Kidney (tissue), 14 donors: Measurements from ENCODE around the gene KRT6A. TPM values are rescaled to one million over a fixed set of nuclear protein-coding genes. Genes with fewer than 3 reads are reported as not detected.
"Not testable (repeated sequence)": the region's sequence is repeated elsewhere in the genome, so short reads cannot be mapped to it uniquely, and the experiment has no call there.

ENCODE experiments used
- DNase-seq, 5 donors: peaks; one replicate each; pipeline ENCODE4 v3.0.0-alpha.2; 2013 to 2020
- FAIRE-seq: peaks from 2 replicates; lab custom pipeline; 2012; peaks lifted over from hg19 to GRCh38; lab: Jason Lieb, UNC
- H3K27ac ChIP-seq, 2 donors: one replicate each; pipeline ENCODE4 v1.7.0; 2013; ENCODE audit warnings: low read depth in 2 of 2, low read length in 2 of 2, inconsistent platforms in 1 of 2
- H3K27me3 ChIP-seq: one replicate; pipeline ENCODE4 v1.7.1; 2013; ENCODE audit warnings: low read length, inconsistent platforms; ENCODE audit not compliant: control insufficient read depth, insufficient read depth
- H3K36me3 ChIP-seq, 3 donors: one replicate each; pipeline versions ENCODE4 v1.7.0 to v1.7.1; 2013; ENCODE audit warnings: low read length in 3 of 3, control low read depth in 1 of 3, inconsistent platforms in 1 of 3; ENCODE audit not compliant: insufficient read depth in 3 of 3, control insufficient read depth in 2 of 3
- H3K4me1 ChIP-seq, 3 donors: one replicate each; pipeline versions ENCODE4 v1.7.0 to v1.7.1; 2013; ENCODE audit warnings: low read length in 3 of 3, inconsistent platforms in 1 of 3, low read depth in 1 of 3; ENCODE audit not compliant: control insufficient read depth in 2 of 3, insufficient read depth in 2 of 3
- H3K4me3 ChIP-seq, 3 donors: one replicate each; pipeline versions ENCODE4 v1.7.0 to v1.8.1; 2013; ENCODE audit warnings: low read length in 3 of 3, control low read depth in 1 of 3, inconsistent platforms in 1 of 3
- H3K9ac ChIP-seq, 3 donors: one replicate each; pipeline versions ENCODE4 v1.7.0 to v1.7.1; 2013; ENCODE audit warnings: low read length in 3 of 3, control low read depth in 1 of 3, inconsistent platforms in 1 of 3
- H3K9me3 ChIP-seq, 3 donors: one replicate each; pipeline versions ENCODE4 v1.7.0 to v1.7.1; 2013; ENCODE audit warnings: low read length in 3 of 3, control low read depth in 1 of 3, inconsistent platforms in 1 of 3; ENCODE audit not compliant: control insufficient read depth in 2 of 3, insufficient read depth in 1 of 3
- intact Hi-C: fragments of 100-400 bp; cut with DNase I; formaldehyde crosslinking; loops from one replicate; pipeline ENCODE4 v1.11.1; 2022
- polyA plus RNA-seq: library from polyadenylated mRNA; stranded (reverse); fragments of 350-450 nt; fragmentation: Illumina TruSeq; extraction: RNeasy Lipid Tissue Mini Kit (QIAGEN cat#74804); gene quantifications from one replicate; pipeline ENCODE4 v1.2.3, GENCODE V29; 2014; ENCODE audit warnings: low read depth, low replicate concordance; ENCODE audit not compliant: insufficient read depth
- total RNA-seq: library from RNA; stranded (reverse); fragmentation: NEBNext Ultra II Directional; extraction: Animal tissue kit (Norgen Biotek cat#: 25700); gene quantifications from one replicate; pipeline ENCODE4 v1.2.1, GENCODE V29; 2021
- TF ChIP-seq, protein P1 (sequence below): IDR thresholded peaks from 3 replicates; pipeline ENCODE4 v1.5.1; 2012; ENCODE audit warnings: mild to moderate bottlenecking, moderate library complexity, borderline replicate concordance; ENCODE audit not compliant: insufficient read depth; ENCODE audit errors: extremely low read depth
- donor health status: control.
- donor health status: control.
- donor health status: control.
- donor health status: control.
- donor health status: control.
- donor health status: DM: yes; HTN: yes; CAD: no.
- donor health status: Normal renal cell carcinoma (clear cell type).

KRT6A gene
- total and polyA plus RNA-seq, 2 donors from 2014 or later: not detected

DNA sequence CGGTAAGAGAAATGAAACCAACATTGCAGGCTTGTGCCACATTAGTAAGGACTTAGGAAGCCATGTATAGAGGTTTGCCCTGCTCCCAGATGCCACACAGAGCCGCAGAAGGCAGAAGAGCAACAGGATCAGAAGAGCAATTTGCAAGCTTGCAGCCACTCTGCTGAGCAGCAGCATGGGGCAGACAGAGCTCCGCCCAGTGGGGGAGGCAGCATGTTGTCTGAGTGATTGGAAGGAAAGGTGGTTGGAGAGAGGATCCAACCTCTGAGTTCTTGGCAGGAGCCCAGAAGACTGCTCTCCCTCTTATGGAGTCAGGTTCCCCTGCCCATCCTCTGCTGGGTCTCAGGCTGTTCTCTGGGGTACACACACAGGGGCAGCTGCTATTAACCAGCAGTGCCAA, 2.3 kb upstream of the KRT6A start:
- Histone ChIP-seq H3K27me3 (no peaks in the 10 kb centered on the region), H3K4me3 (no peak overlapping the region), H3K9ac (no peak overlapping the region), H3K4me1 (no peaks in the 10 kb centered on the region), H3K36me3 (no peaks in the 10 kb centered on the region), H3K9me3 (no peaks in the 10 kb centered on the region), H3K27ac (no peak overlapping the region)
- intact Hi-C loops: no loop called here
- FAIRE-seq: no peak
- TF ChIP-seq, protein P1, sequence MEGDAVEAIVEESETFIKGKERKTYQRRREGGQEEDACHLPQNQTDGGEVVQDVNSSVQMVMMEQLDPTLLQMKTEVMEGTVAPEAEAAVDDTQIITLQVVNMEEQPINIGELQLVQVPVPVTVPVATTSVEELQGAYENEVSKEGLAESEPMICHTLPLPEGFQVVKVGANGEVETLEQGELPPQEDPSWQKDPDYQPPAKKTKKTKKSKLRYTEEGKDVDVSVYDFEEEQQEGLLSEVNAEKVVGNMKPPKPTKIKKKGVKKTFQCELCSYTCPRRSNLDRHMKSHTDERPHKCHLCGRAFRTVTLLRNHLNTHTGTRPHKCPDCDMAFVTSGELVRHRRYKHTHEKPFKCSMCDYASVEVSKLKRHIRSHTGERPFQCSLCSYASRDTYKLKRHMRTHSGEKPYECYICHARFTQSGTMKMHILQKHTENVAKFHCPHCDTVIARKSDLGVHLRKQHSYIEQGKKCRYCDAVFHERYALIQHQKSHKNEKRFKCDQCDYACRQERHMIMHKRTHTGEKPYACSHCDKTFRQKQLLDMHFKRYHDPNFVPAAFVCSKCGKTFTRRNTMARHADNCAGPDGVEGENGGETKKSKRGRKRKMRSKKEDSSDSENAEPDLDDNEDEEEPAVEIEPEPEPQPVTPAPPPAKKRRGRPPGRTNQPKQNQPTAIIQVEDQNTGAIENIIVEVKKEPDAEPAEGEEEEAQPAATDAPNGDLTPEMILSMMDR: no peak
- peak in 4 of 5 donors; percentile 35 to 67 (median 51) for DNase-seq

DNA sequence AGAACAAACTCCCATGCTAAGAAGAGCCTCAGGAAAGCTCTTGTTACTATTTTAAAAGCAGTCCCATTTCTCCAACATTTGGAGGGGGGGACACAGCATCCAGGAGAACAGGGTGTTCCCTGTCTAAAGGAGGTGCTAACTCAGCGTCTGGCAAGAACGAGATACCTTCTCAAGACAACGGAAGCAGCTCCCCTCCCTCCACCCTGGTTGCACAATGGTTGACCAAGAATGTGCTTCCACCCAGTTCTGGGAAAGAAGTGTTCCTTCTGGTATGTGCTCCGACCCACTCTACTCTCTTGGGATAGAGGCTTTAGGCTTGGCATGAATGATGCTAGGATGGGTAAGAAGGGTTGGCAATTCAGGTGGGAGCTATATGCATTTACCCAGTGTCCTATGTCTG, 1.5 kb upstream of the KRT6A start:
- no peak overlapping the region for H3K27ac ChIP-seq
- H3K4me3 ChIP-seq: no peak overlapping the region
- H3K4me1 ChIP-seq: no peaks in the 10 kb centered on the region
- no peaks in the 10 kb centered on the region for H3K27me3 ChIP-seq
- DNase-seq: no peak
- TF ChIP-seq, protein P1: no peak
- no peaks in the 10 kb centered on the region for H3K36me3 ChIP-seq
- no peak overlapping the region for H3K9ac ChIP-seq
- no peak for FAIRE-seq
- intact Hi-C loops: no loop called here
- no peaks in the 10 kb centered on the region for H3K9me3 ChIP-seq

DNA sequence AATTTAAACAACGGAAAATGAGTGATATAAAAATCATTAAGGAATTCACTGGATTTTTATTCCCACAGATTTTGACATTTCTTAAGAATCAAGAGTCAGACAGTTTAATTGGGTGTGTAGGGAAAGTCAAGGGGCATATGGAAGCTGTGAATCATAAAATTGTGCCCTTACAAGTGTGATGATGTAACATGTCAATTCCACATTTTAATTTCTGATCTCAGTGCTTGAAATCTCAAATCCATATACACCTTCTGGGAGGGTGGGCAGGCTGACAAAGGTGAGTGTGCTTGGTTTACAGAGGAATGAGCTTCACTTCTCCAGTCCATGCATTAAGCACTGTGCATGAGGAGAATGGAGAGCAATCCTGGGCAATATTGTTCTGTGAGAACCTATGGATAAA, 1.0 kb upstream of the KRT6A start:
- no peaks in the 10 kb centered on the region for H3K4me1 ChIP-seq
- no peak overlapping the region for H3K4me3 ChIP-seq
- no peak for DNase-seq
- H3K27me3 ChIP-seq: no peaks in the 10 kb centered on the region
- no peak overlapping the region for H3K9ac ChIP-seq
- TF ChIP-seq, protein P1: no peak
- no peak overlapping the region for H3K27ac ChIP-seq
- intact Hi-C loops: no loop called here
- no peak for FAIRE-seq
- no peaks in the 10 kb centered on the region for H3K36me3 ChIP-seq
- no peaks in the 10 kb centered on the region for H3K9me3 ChIP-seq

DNA sequence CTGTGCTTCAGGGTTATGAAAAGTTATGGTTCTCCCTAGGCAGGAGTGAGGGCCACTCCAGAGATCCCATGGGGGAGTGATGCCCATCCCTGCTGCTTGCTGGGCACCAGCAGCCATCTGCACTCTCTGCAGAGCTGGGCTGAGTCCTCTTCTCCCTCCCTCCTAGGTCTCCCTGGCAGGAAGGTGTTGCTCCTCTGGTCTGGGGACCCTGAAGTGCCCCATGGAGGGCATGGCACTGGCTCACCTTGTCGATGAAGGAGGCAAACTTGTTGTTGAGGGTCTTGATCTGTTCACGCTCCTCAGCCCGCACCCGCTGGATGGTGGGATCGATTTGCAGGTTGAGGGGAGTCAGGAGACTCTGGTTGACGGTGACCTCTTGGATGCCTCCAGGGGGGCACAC, 652 bp downstream of the KRT6A start:
- H3K36me3 ChIP-seq, H3K4me1 ChIP-seq, H3K27ac ChIP-seq, H3K4me3 ChIP-seq, H3K9ac ChIP-seq, H3K9me3 ChIP-seq, H3K27me3 ChIP-seq, FAIRE-seq, DNase-seq, intact Hi-C loops: not testable (repeated sequence)

DNA sequence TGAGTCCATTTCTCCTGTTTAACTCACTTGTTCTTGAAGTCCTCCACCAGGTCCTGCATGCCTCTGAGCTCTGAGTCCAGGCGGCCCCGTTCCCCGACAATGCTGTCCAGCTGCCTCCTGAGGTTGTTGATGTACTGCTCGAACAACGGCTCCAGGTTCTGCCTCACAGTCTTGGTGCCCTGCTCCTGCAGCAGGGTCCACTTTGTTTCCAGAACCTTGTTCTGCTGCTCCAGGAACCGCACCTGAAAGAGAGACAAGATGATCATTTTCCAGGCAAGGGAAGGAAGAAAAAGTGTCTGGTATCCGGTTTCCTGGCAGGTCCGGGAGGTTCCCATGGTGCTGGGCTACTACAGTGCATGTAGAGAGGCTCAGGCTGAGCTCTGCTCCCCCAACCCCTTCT, 1.6 kb downstream of the KRT6A start:
- H3K4me1 ChIP-seq, H3K9ac ChIP-seq, H3K27ac ChIP-seq, FAIRE-seq, DNase-seq, H3K9me3 ChIP-seq, H3K27me3 ChIP-seq, H3K4me3 ChIP-seq, intact Hi-C loops, H3K36me3 ChIP-seq: not testable (repeated sequence)
